ENCODE data around the gene EVA1A. TPM values are rescaled to one million over a fixed set of nuclear protein-coding genes. Genes with fewer than 3 reads are reported as not detected.

EVA1A gene
- polyA plus RNA-seq, 2 of the 4 experiments (the other 2 are of a cell fraction) = 2.5 to 19.0 TPM

DNA sequence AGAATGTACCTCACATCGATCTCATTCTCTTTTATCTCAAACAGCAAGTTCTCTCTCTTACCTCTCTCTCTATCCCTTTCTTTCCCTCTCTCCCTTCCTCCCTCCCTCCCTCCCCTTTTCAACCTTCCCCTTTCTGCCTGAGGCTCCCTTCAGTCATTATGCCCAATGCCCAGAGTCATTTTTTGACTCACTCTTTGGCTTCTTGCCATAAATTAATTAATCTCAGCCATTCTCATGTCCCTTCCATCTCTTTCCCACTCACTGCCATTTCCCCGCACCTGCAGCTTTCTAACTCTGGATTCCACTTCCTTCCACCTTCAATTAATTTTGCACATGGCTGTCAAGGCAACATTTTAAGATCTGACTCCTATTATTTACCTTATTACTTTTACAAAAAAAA is 60.1 kb downstream of the EVA1A start:
- Histone ChIP-seq H3K27ac (no peak overlapping the region), H3K4me3 (no peak overlapping the region), H3K9me3 (no peaks in the 10 kb centered on the region), H3K4me1 (no peaks in the 10 kb centered on the region), H3K4me2 (no peak overlapping the region)
- 42% methylated on average over 2 of the region's 2 CpGs for WGBS (ENCODE audit: missing lambda C conversion rate)
- ATAC-seq = no peak
- no peak for DNase-seq (ENCODE audit: low read depth in 1 of 2, low spot score in 1 of 2)
- ChIA-PET POLR2A (no interaction called here), CTCF (interaction anchor here (1.5 kb wide), 1 partner anchor 9 kb away, joined by 3 read pairs; no protein-coding TSS in a partner anchor)
- TF ChIP-seq RARB (CRISPR knock-in tag; IDR thresholded peaks at IDR 0.05) (no peak), SMC3 (IDR thresholded peaks at IDR 0.05) (no peak), FOXS1 (CRISPR knock-in tag; IDR thresholded peaks at IDR 0.05) (no peak), ZFP36 (IDR thresholded peaks at IDR 0.05; ENCODE audit: borderline replicate concordance, partially characterized antibody) (no peak), EHMT2 (IDR thresholded peaks at IDR 0.05; ENCODE audit: low read depth) (no peak), NPAS2 (CRISPR knock-in tag; IDR thresholded peaks at IDR 0.05; ENCODE audit: borderline replicate concordance) (no peak), RNF2 (IDR thresholded peaks at IDR 0.05; ENCODE audit: borderline replicate concordance, low read depth) (no peak), MAFK (IDR thresholded peaks at IDR 0.05; ENCODE audit: partially characterized antibody) (no peak), SREBF2 (IDR thresholded peaks at IDR 0.05) (no peak)
- TF ChIP-seq, protein P1, sequence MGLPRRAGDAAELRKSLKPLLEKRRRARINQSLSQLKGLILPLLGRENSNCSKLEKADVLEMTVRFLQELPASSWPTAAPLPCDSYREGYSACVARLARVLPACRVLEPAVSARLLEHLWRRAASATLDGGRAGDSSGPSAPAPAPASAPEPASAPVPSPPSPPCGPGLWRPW (IDR thresholded peaks at IDR 0.05) = no peak
- TF ChIP-seq, protein P2, sequence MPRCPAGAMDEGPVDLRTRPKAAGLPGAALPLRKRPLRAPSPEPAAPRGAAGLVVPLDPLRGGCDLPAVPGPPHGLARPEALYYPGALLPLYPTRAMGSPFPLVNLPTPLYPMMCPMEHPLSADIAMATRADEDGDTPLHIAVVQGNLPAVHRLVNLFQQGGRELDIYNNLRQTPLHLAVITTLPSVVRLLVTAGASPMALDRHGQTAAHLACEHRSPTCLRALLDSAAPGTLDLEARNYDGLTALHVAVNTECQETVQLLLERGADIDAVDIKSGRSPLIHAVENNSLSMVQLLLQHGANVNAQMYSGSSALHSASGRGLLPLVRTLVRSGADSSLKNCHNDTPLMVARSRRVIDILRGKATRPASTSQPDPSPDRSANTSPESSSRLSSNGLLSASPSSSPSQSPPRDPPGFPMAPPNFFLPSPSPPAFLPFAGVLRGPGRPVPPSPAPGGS (IDR thresholded peaks at IDR 0.05) = no peak
- TF ChIP-seq, protein P3, sequence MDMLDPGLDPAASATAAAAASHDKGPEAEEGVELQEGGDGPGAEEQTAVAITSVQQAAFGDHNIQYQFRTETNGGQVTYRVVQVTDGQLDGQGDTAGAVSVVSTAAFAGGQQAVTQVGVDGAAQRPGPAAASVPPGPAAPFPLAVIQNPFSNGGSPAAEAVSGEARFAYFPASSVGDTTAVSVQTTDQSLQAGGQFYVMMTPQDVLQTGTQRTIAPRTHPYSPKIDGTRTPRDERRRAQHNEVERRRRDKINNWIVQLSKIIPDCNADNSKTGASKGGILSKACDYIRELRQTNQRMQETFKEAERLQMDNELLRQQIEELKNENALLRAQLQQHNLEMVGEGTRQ (IDR thresholded peaks at IDR 0.05) = no peak
- TF ChIP-seq, protein P4, sequence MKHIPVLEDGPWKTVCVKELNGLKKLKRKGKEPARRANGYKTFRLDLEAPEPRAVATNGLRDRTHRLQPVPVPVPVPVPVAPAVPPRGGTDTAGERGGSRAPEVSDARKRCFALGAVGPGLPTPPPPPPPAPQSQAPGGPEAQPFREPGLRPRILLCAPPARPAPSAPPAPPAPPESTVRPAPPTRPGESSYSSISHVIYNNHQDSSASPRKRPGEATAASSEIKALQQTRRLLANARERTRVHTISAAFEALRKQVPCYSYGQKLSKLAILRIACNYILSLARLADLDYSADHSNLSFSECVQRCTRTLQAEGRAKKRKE (CRISPR knock-in tag; IDR thresholded peaks at IDR 0.05; ENCODE audit: low read depth) = no peak
- no peak for FAIRE-seq

DNA sequence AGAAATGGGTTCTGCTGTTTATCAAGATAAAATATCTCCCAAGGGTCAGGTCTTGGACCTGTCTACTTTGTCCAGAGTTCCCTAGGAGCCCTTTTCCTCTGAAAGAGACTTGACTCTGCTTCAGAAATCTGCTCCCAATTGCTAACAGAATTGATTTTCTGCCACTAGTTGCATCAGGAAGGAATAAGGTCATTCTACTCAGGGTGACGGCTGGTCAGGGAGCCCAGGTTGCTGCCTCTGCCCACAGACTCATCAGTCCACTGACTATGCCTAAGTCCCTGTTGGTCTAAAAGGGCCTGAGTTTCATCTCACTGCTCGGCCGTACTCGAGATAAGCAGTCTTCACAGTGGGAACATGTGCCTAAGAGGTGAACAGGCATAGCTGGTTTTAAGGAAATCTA is 61.2 kb downstream of the EVA1A start:
- TF ChIP-seq RNF2 (IDR thresholded peaks at IDR 0.05; ENCODE audit: borderline replicate concordance, low read depth) = no peak
- TF ChIP-seq CBX8 (IDR thresholded peaks at IDR 0.05) = no peak
- no peak for TF ChIP-seq POLR2AphosphoS2 (conservative IDR thresholded peaks at IDR 0.05; ENCODE audit: low read length)
- no peak for TF ChIP-seq JUNB (IDR thresholded peaks at IDR 0.05)
- no peak for TF ChIP-seq TFCP2L1 (CRISPR knock-in tag; IDR thresholded peaks at IDR 0.05)
- H3K27ac ChIP-seq = no peak overlapping the region
- no peak overlapping the region for H3K4me2 ChIP-seq
- no peaks in the 10 kb centered on the region for H3K4me1 ChIP-seq
- CTCF ChIA-PET = interaction anchor here (1.5 kb wide), 1 partner anchor 8 kb away, joined by 3 read pairs; no protein-coding TSS in a partner anchor
- WGBS (ENCODE audit: missing lambda C conversion rate) = 55% methylated on average over 4 of the region's 4 CpGs
- POLR2A ChIA-PET = no interaction called here
- H3K9me3 ChIP-seq = no peaks in the 10 kb centered on the region
- FAIRE-seq (no peak), DNase-seq (ENCODE audit: low read depth in 1 of 2, low spot score in 1 of 2) (no peak), ATAC-seq (no peak)
- no peak overlapping the region for H3K4me3 ChIP-seq

DNA sequence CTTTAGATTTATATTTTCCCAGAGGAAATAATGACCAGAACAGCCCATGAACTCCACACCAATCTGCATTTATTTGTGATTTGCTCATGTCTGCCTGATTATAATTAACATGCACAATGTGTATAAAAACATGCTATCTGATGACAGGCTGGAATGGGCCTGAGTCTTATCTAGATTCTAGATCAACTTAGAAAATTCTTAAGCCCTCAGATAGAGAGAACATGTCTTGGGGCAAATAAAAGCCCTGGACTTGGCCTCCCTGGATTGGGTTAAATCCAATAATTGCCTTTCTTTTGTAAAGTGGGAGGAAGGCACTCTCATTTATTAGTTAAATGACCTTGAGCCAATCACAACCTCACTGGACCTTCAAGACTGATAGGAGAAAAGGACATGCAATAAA is 61.8 kb downstream of the EVA1A start:
- Histone ChIP-seq H3K4me2 (no peak overlapping the region), H3K27ac (no peak overlapping the region), H3K4me3 (no peak overlapping the region), H3K9me3 (no peaks in the 10 kb centered on the region), H3K4me1 (no peaks in the 10 kb centered on the region)
- ATAC-seq (no peak), FAIRE-seq (no peak), DNase-seq (ENCODE audit: low read depth in 1 of 2, low spot score in 1 of 2) (no peak)
- CTCF ChIA-PET = no interaction called here
- TF ChIP-seq BHLHE40 (IDR thresholded peaks at IDR 0.05; ENCODE audit: low read depth, low read length) (no peak), ESRRA (IDR thresholded peaks at IDR 0.05; ENCODE audit: borderline replicate concordance, low read length) (no peak), CBX2 (IDR thresholded peaks at IDR 0.05; ENCODE audit: borderline replicate concordance, low read depth) (no peak), ZSCAN20 (CRISPR knock-in tag; IDR thresholded peaks at IDR 0.05) (no peak), JUNB (IDR thresholded peaks at IDR 0.05) (no peak), MAZ (IDR thresholded peaks at IDR 0.05; ENCODE audit: borderline replicate concordance, low read depth, low read length) (no peak), EHMT2 (IDR thresholded peaks at IDR 0.05; ENCODE audit: low read depth) (no peak), PHF8 (IDR thresholded peaks at IDR 0.05; ENCODE audit: borderline replicate concordance, low read depth) (no peak), ZC3H11A (IDR thresholded peaks at IDR 0.05) (no peak), CHD2 (IDR thresholded peaks at IDR 0.05; ENCODE audit: low read length, partially characterized antibody) (no peak), CBX8 (IDR thresholded peaks at IDR 0.05) (no peak), FOSL2 (IDR thresholded peaks at IDR 0.05) (no peak), FOSL2 (CRISPR knock-in tag; IDR thresholded peaks at IDR 0.05) (no peak), POLR2AphosphoS2 (conservative IDR thresholded peaks at IDR 0.05; ENCODE audit: low read length) (no peak), NR3C1 (IDR thresholded peaks at IDR 0.05) (no peak), HDAC2 (IDR thresholded peaks at IDR 0.05) (no peak), SREBF2 (IDR thresholded peaks at IDR 0.05) (no peak)
- POLR2A ChIA-PET = interaction anchor here (0.7 kb wide), 1 partner anchor 845 kb away, joined by 4 read pairs; no protein-coding TSS in a partner anchor
